Panc1 (cell line): ENCODE results near the gene MPIG6B. TPM values are rescaled to one million over a fixed set of nuclear protein-coding genes. Genes with fewer than 3 reads are reported as not detected.

ENCODE experiments used
- ATAC-seq: fragments of 200-7000 bp; cut with Tn5 transposase; 2 replicates; pipeline ENCODE4 v1.9.1; 2020; ENCODE audit warnings: mild to moderate bottlenecking, moderate library complexity
- BruUV-seq: library from RNA; stranded (reverse); fragments of 400-500 nt; replicated peaks from 2 replicates; lab custom pipeline; 2021; lab: Mats Ljungman, UMichigan
- CTCF ChIA-PET: fragments of 300-600 bp; sonication (Branson Sonifier 250); formaldehyde crosslinking; loops from one replicate; lab custom pipeline; 2022; ENCODE audit warnings: antibody characterized with exemption; lab: Charles Lee
- POLR2A ChIA-PET: fragments of 300-600 bp; sonication (Branson Sonifier 250); formaldehyde crosslinking; loops from one replicate; lab custom pipeline; 2022; ENCODE audit warnings: antibody characterized with exemption; lab: Charles Lee
- DNase-seq: peaks from one replicate; pipeline ENCODE4 v3.0.0-alpha.2; 2010; ENCODE audit warnings: low read depth, low spot score
- H3K27ac ChIP-seq: 2 replicates; pipeline ENCODE4 v1.5.1; 2011; ENCODE audit warnings: mild to moderate bottlenecking, low read length, inconsistent platforms
- H3K27me3 ChIP-seq: fragments of 200-500 bp; sonication (Bioruptor generic); 2 replicates; pipeline ENCODE4 v1.6.0; 2014; ENCODE audit warnings: low read length, inconsistent platforms; ENCODE audit not compliant: control insufficient read depth, insufficient read depth
- H3K36me3 ChIP-seq: fragments of 200-500 bp; sonication (Bioruptor generic); 2 replicates; pipeline ENCODE4 v1.5.1; 2014; ENCODE audit warnings: inconsistent platforms, mild to moderate bottlenecking, low read length, moderate library complexity; ENCODE audit not compliant: control insufficient read depth, insufficient read depth
- H3K4me1 ChIP-seq: 2 replicates; pipeline ENCODE4 v1.5.1; 2011; ENCODE audit warnings: inconsistent platforms, mild to moderate bottlenecking, low read length, moderate library complexity; ENCODE audit not compliant: control insufficient read depth, insufficient read depth
- H3K4me3 ChIP-seq, 2 experiments: 2 replicates each; pipeline ENCODE4 v1.5.1; 2011 to 2012; ENCODE audit warnings: low read depth in 2 of 2, low read length in 2 of 2, mild to moderate bottlenecking in 2 of 2, inconsistent platforms in 1 of 2, moderate library complexity in 1 of 2
- H3K9me3 ChIP-seq: fragments of 200-500 bp; sonication (Bioruptor generic); 2 replicates; pipeline ENCODE4 v1.5.1; 2014; ENCODE audit warnings: low read depth, mild to moderate bottlenecking, inconsistent platforms, low read length, moderate library complexity; ENCODE audit not compliant: control insufficient read depth, insufficient read depth
- POLR2AphosphoS5 ChIP-seq: IDR thresholded peaks from 2 replicates; pipeline ENCODE4 v1.6.1; 2012; ENCODE audit warnings: mild to moderate bottlenecking, low read depth, low read length, moderate library complexity
- REST ChIP-seq, 2 experiments: IDR thresholded peaks; 2 replicates each; pipeline ENCODE4 v1.6.1; 2011 to 2012; ENCODE audit warnings: low read depth in 2 of 2, control low read depth in 1 of 2, low read length in 1 of 2, mild to moderate bottlenecking in 1 of 2, moderate library complexity in 1 of 2; ENCODE audit not compliant: insufficient read depth in 1 of 2
- SIN3A ChIP-seq: IDR thresholded peaks from 2 replicates; pipeline ENCODE4 v1.6.1; 2012; ENCODE audit warnings: low read depth, mild to moderate bottlenecking, low read length, moderate library complexity, borderline replicate concordance; ENCODE audit not compliant: insufficient read depth
- TCF7L2 ChIP-seq: IDR thresholded peaks from 2 replicates; pipeline ENCODE4 v1.6.1; 2011; ENCODE audit warnings: mild to moderate bottlenecking, low read depth, low read length, inconsistent platforms
- in situ Hi-C: cut with HindIII; loops from 2 replicates; pipeline ENCODE4 v1.10.0; 2016; ENCODE audit warnings: low sequenced_read_pairs, low pct_unique_long_range_greater_than_20kb
- intact Hi-C: fragments of 100-400 bp; cut with micrococcal nuclease; formaldehyde crosslinking; loops from one replicate; pipeline ENCODE4 v1.10.0; 2022; ENCODE audit not compliant: unreplicated experiment
- total RNA-seq: library from RNA; stranded (reverse); gene quantifications from one replicate; pipeline ENCODE4 v1.2.1, GENCODE V29; 2021; ENCODE audit not compliant: unreplicated experiment
- TF ChIP-seq, protein P1 (sequence below): fragments of 450-650 bp; IDR thresholded peaks from 2 replicates; pipeline ENCODE4 v1.5.1; 2017; ENCODE audit warnings: mild to moderate bottlenecking

The MPIG6B gene
- total RNA-seq, 1 experiment from 2014 or later = not detected

DNA sequence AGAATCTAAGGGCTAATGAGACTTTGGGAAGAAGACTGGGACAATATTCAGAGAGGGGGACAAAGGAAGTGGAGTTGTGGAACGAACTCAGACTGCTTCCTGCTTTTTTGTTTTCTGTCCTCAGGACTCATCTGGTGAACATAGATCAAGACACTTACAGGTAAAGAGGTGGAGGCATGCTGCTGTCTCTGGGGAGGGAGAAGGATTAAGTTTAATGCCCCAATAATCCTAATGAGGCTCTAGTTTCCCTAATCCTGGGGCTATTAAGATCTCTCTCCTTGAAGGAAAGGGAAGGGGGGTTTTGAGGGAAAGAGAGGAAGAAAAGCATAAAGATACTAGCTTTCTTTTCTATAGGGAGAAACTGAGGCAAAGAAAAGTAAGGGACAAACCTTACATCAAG is 21.2 kb downstream of the MPIG6B start:
- Histone ChIP-seq H3K4me1 (peaks cover 3% of the 10 kb centered on the region; the same call in 1 of the 2 replicates), H3K36me3 (no peaks in the 10 kb centered on the region), H3K9me3 (no peaks in the 10 kb centered on the region), H3K27ac (no peak overlapping the region), H3K4me3 (no peak overlapping the region), H3K27me3 (no peaks in the 10 kb centered on the region)
- DNase-seq (no peak), ATAC-seq (no peak)
- TF ChIP-seq, protein P1, sequence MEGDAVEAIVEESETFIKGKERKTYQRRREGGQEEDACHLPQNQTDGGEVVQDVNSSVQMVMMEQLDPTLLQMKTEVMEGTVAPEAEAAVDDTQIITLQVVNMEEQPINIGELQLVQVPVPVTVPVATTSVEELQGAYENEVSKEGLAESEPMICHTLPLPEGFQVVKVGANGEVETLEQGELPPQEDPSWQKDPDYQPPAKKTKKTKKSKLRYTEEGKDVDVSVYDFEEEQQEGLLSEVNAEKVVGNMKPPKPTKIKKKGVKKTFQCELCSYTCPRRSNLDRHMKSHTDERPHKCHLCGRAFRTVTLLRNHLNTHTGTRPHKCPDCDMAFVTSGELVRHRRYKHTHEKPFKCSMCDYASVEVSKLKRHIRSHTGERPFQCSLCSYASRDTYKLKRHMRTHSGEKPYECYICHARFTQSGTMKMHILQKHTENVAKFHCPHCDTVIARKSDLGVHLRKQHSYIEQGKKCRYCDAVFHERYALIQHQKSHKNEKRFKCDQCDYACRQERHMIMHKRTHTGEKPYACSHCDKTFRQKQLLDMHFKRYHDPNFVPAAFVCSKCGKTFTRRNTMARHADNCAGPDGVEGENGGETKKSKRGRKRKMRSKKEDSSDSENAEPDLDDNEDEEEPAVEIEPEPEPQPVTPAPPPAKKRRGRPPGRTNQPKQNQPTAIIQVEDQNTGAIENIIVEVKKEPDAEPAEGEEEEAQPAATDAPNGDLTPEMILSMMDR = no peak
- ChIA-PET CTCF (interaction anchor here (0.6 kb wide), 1 partner anchor 15 kb away, joined by 6 read pairs; the partner anchor contains the start of gene DDAH2), POLR2A (interaction anchor here (0.6 kb wide), 1 partner anchor 17 kb away, joined by 9 read pairs; no protein-coding TSS in a partner anchor)
- in situ Hi-C loops = no loop called here
- BruUV-seq = no TSS peak
- intact Hi-C loops = no loop called here

GRCh38 chr6:31749301-31750036 is 26.3 kb downstream of the MPIG6B start:
- ATAC-seq = no peak
- ChIA-PET CTCF (no interaction called here), POLR2A (no interaction called here)
- DNase-seq = no peak
- in situ Hi-C loops (no loop called here), intact Hi-C loops (no loop called here)
- no peak for TF ChIP-seq TCF7L2
- no peak for TF ChIP-seq POLR2AphosphoS5
- Histone ChIP-seq H3K4me1 (0 out of 2 replicates have a peak, but pooled peaks cover 3% of the 10 kb centered on the region), H3K9me3 (no peaks in the 10 kb centered on the region), H3K36me3 (no peaks in the 10 kb centered on the region), H3K4me3 (no peak overlapping the region), H3K27me3 (no peaks in the 10 kb centered on the region), H3K27ac (no peak overlapping the region)
- TSS peak; percentile 44 for BruUV-seq

GRCh38 chr6:31750411-31751022 is 27.3 kb downstream of the MPIG6B start:
- H3K9me3 ChIP-seq = no peaks in the 10 kb centered on the region
- ATAC-seq (no peak), DNase-seq (no peak)
- TF ChIP-seq, protein P1 = no peak
- TF ChIP-seq POLR2AphosphoS5 (no peak; the same call in 1 of the 2 replicates), REST (IDR thresholded peaks at IDR 0.05; ENCODE audit: insufficient read depth in 1 of 2, low read depth in 2 of 2, low read length in 1 of 2) (no peak), SIN3A (no peak), TCF7L2 (no peak)
- ChIA-PET CTCF (no interaction called here), POLR2A (no interaction called here)
- H3K27ac ChIP-seq = no peak overlapping the region
- in situ Hi-C loops (no loop called here), intact Hi-C loops (no loop called here)
- H3K36me3 ChIP-seq = no peaks in the 10 kb centered on the region
- H3K4me3 ChIP-seq = no peak overlapping the region
- H3K4me1 ChIP-seq = 0 out of 2 replicates have a peak, but pooled peaks cover 3% of the 10 kb centered on the region
- BruUV-seq = no TSS peak
- no peaks in the 10 kb centered on the region for H3K27me3 ChIP-seq
